GM21367 (cell line): Measurements from ENCODE around the gene PIK3CG.
"Not testable (repeated sequence)": the region's sequence is repeated elsewhere in the genome, so short reads cannot be mapped to it uniquely, and the experiment has no call there.

Experiments used
- ATAC-seq: cut with Tn5 transposase; IDR thresholded peaks from one replicate; pipeline ENCODE4 v1.9.1; 2021; ENCODE audit not compliant: unreplicated experiment

Gene PIK3CG

DNA sequence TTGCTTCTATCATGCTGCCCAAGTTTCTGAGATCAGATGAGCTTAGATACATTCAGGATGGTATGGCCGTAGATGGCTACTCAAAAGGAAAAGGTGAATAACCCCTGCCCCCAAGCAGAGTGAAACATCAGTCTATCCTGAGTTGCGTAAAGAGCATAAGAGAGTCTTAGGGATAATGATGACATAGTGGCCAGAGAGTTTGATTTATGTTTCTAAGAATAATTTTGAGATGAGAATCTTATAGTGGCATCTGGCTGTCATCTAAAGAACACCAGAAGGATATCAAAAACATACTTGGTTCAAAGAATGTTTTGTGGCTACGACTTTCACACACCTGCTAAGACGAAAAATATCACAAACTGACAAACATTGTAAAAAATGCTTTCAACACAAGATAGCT, 20.6 kb downstream of the PIK3CG start:
- no peak for ATAC-seq

DNA sequence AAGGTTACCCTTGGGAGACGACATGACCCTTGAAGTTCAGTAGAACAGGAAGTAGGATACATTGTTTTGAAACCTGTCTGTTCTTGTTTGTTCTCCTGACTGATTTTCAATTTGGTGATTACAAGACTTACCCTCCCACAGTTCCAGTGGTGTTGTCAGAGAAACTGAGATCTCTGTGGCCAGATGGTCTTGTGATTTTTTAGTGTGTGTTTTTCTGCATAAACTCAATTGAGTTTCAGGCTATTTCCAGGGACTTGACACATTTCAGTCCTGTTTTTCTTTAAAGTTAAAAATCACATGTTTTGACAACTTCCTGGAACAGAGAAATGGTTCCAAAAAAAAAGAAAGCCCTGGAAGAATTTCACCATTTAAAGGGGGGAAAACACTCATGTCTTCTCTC, 22.3 kb downstream of the PIK3CG start:
- peak; percentile 60 for ATAC-seq

DNA sequence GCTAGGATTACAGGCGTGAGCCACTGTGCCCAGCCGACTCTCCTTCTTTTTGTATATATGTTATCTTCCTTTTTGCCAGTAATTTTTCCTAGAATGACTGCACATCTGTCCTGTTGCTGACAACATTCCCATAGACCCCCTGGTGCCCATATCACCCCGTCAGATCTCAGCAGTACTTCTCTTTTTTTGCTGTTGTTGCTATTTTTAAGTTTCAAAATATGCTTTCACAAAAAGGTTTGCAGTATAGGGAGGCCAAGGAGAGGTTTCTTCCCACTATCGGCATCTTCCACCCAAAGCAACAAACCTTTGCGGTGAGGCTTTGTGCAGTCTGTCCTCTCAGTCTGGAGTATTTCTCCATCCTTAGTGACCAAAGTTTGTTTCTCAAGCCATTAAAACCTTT, 23.1 kb downstream of the PIK3CG start:
- ATAC-seq = no peak

DNA sequence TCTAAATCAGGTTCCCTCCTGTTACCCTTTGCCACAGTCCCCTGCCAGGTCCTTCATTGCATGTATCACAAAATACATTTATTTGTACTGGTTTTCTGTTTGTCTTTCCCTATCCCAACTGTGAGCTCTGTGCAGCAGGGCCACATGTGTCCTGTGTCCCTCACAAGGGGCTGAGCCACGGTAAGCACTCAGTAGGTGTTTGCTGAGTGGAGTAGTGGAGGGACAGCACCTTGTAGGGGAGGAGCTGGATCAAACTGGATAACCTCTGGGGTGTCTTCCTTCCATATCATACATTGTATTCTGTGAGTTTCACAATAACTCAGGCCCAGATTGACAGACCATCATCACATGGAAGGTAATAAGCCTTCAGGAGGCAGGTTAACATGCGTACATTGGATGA, 25.9 kb downstream of the PIK3CG start:
- ATAC-seq = no peak

GRCh38 chr7:106891548-106892410, 26.7 kb downstream of the PIK3CG start:
- ATAC-seq = no peak

DNA sequence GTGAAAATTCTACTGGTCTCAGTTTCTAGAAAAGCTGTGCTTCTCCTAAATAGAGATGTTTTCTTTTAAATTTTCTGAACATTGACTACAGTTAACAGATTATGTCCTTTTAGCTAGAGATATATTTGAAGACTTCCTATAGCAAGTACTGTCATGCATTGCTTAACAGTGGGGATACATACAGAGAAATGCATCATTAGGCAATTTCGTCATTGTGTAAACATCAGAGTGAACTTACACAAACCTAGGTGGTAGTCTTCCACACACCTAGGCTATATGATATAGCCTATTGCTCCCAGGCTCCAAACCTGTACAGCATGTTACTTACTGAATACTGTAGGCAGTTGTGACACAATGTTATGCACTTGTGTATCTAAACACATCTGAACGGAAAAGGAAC, 28.5 kb downstream of the PIK3CG start:
- no peak for ATAC-seq

GRCh38 chr7:106895246-106895864, 30.3 kb downstream of the PIK3CG start:
- peak; percentile 91 for ATAC-seq

DNA sequence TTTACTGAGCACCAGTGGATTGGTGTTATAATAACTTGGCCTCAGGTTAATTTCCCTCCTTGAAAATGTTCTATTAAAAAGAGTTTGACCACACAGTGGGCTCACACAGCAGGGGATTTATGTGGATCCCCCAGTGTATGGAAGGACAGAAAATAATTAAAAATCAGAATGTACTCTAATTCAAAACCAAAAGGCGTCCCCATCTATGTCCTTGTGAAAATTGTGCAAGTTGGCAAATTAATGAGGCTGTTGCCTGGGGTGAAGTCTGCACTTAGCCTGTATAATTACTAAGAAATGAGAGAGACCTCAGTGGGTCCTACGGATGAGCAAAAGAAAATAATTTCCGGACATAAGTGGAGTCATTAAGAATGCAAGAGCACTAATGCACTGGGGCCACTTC, 31.1 kb downstream of the PIK3CG start:
- no peak for ATAC-seq

DNA sequence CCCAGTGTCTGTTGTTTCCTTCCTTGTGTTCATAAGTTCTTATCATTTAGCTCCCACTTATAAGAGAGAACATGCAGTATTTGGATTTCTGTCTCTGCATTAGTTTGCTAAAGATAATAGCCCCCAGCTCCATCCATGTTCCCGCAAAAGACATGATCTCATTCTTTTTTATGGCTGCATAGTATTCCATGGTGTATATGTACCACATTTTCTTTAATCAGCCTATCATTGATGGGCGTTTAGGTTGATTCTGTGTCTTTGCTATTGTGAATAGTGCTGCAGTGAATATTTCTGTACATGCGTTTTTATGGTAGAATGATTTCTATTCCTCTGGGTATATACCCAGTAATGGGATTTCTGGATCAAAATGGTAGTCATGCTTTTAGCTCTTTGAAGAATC, 32.5 kb downstream of the PIK3CG start:
- not testable (repeated sequence) for ATAC-seq

- not testable (repeated sequence) for ATAC-seq
Measured at GRCh38 chr7:106898967-106899366, 33.9 kb downstream of the PIK3CG start.

DNA sequence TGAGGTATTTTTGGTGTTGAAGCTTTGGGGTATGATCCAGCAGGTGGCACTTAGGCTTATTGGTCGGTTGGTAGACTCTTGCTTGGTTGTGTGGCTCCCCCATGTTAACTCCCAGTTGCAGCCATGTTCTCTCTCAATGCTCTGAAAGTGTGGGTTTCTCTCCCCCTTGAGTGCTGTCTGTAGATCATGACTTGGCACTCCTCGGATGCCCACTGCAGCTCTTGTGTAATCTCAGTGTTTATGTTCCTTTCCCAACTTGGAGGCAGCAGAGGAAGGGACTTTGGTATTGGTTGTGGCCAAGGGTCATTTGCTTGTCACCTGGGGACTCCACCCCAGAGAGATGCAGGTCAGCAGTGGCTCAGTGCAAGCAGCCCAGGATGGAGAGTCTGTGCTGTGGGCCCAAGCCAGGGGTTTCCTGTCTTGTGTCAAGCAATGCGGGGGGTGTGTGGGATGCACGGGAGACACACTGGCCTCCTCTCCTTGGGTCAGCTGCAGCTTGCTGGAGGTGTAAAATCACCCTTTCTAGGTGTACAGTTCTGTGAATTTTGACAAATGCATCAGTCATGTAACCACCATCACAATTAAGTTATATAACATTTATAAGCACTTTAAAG, 36.9 kb downstream of the PIK3CG start:
- no peak for ATAC-seq

GRCh38 chr7:106905734-106906133, 40.7 kb downstream of the PIK3CG start:
- no peak for ATAC-seq

GRCh38 chr7:106911959-106912358, 46.9 kb downstream of the PIK3CG start:
- no peak for ATAC-seq

- ATAC-seq = no peak
Measured at GRCh38 chr7:106914018-106914607, 49.0 kb downstream of the PIK3CG start.

DNA sequence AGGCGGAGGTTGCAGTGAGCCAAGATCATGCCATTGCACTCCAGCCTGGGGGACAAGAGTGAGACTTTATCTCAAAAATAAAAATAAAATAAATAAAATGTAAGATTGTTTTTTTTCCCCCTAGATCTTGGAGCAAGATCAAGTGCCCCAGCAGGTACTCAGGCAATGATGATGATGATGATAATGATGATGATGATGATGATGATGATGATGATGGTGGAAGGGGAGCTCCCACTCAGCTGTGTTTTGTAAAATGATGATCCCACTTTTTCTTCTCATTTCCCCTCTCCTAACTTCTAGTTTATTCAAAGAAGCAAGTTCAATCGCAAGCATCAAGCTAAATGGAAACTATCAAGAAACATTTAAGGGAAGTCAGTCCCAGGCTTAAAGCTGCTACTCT, 50.3 kb downstream of the PIK3CG start:
- no peak for ATAC-seq

- ATAC-seq = peak; percentile 94
Measured at GRCh38 chr7:106915873-106916272, 50.8 kb downstream of the PIK3CG start.

- no peak for ATAC-seq
Measured at GRCh38 chr7:106916679-106917078, 51.6 kb downstream of the PIK3CG start.

GRCh38 chr7:106918991-106919390, 53.9 kb downstream of the PIK3CG start:
- no peak for ATAC-seq

DNA sequence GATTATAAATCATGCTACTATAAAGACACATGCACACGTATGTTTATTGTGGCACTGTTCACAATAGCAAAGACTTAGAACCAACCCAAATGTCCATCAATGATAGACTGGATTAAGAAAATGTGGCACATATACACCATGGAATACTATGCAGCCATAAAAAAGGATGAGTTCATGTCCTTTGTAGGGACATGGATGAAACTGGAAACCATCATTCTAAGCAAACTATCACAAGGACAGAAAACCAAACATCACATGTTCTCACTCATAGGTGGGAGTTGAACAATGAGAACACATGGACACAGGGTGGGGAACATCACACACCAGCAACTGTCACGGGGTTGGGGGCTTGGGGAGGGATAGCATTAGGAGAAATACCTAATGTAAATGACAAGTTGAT, 59.4 kb downstream of the PIK3CG start:
- ATAC-seq = not testable (repeated sequence)

GRCh38 chr7:106926892-106927291, 61.8 kb downstream of the PIK3CG start:
- no peak for ATAC-seq

GRCh38 chr7:106927536-106927935, 62.5 kb downstream of the PIK3CG start:
- ATAC-seq = no peak

DNA sequence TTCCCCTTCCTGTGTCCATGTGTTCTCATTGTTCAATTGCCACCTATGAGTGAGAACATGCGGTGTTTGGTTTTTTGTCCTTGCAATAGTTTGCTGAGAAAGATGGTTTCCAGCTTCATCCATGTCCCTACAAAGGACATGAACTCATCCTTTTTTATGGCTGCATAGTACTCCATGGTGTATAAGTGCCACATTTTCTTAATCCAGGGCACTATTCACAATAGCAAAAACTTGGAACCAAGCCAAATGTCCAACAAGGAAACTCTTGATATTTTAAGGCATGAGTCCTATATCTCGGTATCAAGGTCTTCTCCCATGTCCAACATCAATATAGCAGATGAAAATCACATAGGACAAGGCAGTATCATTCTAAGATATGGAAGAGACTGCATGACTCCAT, 64.5 kb downstream of the PIK3CG start:
- not testable (repeated sequence) for ATAC-seq
